HG03342 (cell line): Measurements from ENCODE around the gene AGBL1.
"Not testable (repeated sequence)": the region's sequence is repeated elsewhere in the genome, so short reads cannot be mapped to it uniquely, and the experiment has no call there.

ENCODE experiments used
- ATAC-seq: cut with Tn5 transposase; IDR thresholded peaks from one replicate; pipeline ENCODE4 v1.9.1; 2021; ENCODE audit warnings: mild to moderate bottlenecking, moderate library complexity; ENCODE audit not compliant: unreplicated experiment

The AGBL1 gene

GRCh38 chr15:87031540-87032230 is 952.0 kb downstream of the AGBL1 start:
- no peak for ATAC-seq

GRCh38 chr15:87032295-87032694 is 952.6 kb downstream of the AGBL1 start:
- ATAC-seq: no peak

- ATAC-seq: no peak
Measured at GRCh38 chr15:87033056-87033455, 953.4 kb downstream of the AGBL1 start.

- no peak for ATAC-seq
Measured at GRCh38 chr15:87034886-87035285, 955.2 kb downstream of the AGBL1 start.

GRCh38 chr15:87038404-87038803 is 958.7 kb downstream of the AGBL1 start:
- ATAC-seq: no peak

- not testable (repeated sequence) for ATAC-seq
Measured at GRCh38 chr15:87042619-87043018, 962.9 kb downstream of the AGBL1 start.

GRCh38 chr15:87045746-87046145 is 966.1 kb downstream of the AGBL1 start:
- no peak for ATAC-seq

GRCh38 chr15:87047203-87047965 is 967.7 kb downstream of the AGBL1 start:
- ATAC-seq: no peak
